ENCODE results near the gene TMEM258. TPM values are rescaled to one million over a fixed set of nuclear protein-coding genes. Genes with fewer than 3 reads are reported as not detected.
A peak's percentile ranks its signal among the peaks of the same experiment; 100 is the strongest.

TMEM258 gene
- total and polyA plus RNA-seq, 9 of the 15 experiments (the other 6 are each of a cell fraction or from before 2014, with no cell fraction given) = 97.2 to 856 (median 231) TPM

- TF ChIP-seq, protein P1, sequence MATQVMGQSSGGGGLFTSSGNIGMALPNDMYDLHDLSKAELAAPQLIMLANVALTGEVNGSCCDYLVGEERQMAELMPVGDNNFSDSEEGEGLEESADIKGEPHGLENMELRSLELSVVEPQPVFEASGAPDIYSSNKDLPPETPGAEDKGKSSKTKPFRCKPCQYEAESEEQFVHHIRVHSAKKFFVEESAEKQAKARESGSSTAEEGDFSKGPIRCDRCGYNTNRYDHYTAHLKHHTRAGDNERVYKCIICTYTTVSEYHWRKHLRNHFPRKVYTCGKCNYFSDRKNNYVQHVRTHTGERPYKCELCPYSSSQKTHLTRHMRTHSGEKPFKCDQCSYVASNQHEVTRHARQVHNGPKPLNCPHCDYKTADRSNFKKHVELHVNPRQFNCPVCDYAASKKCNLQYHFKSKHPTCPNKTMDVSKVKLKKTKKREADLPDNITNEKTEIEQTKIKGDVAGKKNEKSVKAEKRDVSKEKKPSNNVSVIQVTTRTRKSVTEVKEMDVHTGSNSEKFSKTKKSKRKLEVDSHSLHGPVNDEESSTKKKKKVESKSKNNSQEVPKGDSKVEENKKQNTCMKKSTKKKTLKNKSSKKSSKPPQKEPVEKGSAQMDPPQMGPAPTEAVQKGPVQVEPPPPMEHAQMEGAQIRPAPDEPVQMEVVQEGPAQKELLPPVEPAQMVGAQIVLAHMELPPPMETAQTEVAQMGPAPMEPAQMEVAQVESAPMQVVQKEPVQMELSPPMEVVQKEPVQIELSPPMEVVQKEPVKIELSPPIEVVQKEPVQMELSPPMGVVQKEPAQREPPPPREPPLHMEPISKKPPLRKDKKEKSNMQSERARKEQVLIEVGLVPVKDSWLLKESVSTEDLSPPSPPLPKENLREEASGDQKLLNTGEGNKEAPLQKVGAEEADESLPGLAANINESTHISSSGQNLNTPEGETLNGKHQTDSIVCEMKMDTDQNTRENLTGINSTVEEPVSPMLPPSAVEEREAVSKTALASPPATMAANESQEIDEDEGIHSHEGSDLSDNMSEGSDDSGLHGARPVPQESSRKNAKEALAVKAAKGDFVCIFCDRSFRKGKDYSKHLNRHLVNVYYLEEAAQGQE (IDR thresholded peaks at IDR 0.05; ENCODE audit: borderline replicate concordance) = peak; percentile 83
- TF ChIP-seq, protein P1 (CRISPR knock-in tag; IDR thresholded peaks at IDR 0.05; ENCODE audit: low read depth) = peak; percentile 81; the same call in 1 of the 2 replicates
- TF ChIP-seq, protein P2, sequence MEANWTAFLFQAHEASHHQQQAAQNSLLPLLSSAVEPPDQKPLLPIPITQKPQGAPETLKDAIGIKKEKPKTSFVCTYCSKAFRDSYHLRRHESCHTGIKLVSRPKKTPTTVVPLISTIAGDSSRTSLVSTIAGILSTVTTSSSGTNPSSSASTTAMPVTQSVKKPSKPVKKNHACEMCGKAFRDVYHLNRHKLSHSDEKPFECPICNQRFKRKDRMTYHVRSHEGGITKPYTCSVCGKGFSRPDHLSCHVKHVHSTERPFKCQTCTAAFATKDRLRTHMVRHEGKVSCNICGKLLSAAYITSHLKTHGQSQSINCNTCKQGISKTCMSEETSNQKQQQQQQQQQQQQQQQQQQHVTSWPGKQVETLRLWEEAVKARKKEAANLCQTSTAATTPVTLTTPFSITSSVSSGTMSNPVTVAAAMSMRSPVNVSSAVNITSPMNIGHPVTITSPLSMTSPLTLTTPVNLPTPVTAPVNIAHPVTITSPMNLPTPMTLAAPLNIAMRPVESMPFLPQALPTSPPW (CRISPR knock-in tag; IDR thresholded peaks at IDR 0.05) = peak; percentile 12; the same call in 1 of the 2 replicates
- TF ChIP-seq TCF7 (IDR thresholded peaks at IDR 0.05; ENCODE audit: borderline replicate concordance) (no peak), BCOR (IDR thresholded peaks at IDR 0.05) (no peak), XRCC5 (IDR thresholded peaks at IDR 0.05; ENCODE audit: low read depth, low read length) (no peak)
- TF ChIP-seq, protein P3, sequence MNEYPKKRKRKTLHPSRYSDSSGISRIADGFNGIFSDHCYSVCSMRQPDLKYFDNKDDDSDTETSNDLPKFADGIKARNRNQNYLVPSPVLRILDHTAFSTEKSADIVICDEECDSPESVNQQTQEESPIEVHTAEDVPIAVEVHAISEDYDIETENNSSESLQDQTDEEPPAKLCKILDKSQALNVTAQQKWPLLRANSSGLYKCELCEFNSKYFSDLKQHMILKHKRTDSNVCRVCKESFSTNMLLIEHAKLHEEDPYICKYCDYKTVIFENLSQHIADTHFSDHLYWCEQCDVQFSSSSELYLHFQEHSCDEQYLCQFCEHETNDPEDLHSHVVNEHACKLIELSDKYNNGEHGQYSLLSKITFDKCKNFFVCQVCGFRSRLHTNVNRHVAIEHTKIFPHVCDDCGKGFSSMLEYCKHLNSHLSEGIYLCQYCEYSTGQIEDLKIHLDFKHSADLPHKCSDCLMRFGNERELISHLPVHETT (CRISPR knock-in tag; conservative IDR thresholded peaks at IDR 0.05 in 1 of 2, IDR thresholded peaks at IDR 0.05 in 1 of 2) = peak in 1 of 2 experiments; percentile 70; a peak in 2 of 4 replicates
- TF ChIP-seq, protein P4, sequence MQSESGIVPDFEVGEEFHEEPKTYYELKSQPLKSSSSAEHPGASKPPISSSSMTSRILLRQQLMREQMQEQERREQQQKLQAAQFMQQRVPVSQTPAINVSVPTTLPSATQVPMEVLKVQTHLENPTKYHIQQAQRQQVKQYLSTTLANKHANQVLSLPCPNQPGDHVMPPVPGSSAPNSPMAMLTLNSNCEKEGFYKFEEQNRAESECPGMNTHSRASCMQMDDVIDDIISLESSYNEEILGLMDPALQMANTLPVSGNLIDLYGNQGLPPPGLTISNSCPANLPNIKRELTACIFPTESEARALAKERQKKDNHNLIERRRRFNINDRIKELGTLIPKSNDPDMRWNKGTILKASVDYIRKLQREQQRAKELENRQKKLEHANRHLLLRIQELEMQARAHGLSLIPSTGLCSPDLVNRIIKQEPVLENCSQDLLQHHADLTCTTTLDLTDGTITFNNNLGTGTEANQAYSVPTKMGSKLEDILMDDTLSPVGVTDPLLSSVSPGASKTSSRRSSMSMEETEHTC (IDR thresholded peaks at IDR 0.05) = no peak; the same call in 1 of the 2 replicates
- TF ChIP-seq, protein P5, sequence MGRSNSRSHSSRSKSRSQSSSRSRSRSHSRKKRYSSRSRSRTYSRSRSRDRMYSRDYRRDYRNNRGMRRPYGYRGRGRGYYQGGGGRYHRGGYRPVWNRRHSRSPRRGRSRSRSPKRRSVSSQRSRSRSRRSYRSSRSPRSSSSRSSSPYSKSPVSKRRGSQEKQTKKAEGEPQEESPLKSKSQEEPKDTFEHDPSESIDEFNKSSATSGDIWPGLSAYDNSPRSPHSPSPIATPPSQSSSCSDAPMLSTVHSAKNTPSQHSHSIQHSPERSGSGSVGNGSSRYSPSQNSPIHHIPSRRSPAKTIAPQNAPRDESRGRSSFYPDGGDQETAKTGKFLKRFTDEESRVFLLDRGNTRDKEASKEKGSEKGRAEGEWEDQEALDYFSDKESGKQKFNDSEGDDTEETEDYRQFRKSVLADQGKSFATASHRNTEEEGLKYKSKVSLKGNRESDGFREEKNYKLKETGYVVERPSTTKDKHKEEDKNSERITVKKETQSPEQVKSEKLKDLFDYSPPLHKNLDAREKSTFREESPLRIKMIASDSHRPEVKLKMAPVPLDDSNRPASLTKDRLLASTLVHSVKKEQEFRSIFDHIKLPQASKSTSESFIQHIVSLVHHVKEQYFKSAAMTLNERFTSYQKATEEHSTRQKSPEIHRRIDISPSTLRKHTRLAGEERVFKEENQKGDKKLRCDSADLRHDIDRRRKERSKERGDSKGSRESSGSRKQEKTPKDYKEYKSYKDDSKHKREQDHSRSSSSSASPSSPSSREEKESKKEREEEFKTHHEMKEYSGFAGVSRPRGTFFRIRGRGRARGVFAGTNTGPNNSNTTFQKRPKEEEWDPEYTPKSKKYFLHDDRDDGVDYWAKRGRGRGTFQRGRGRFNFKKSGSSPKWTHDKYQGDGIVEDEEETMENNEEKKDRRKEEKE (IDR thresholded peaks at IDR 0.05; ENCODE audit: borderline replicate concordance in 1 of 2, control insufficient read depth in 1 of 2, low read depth in 2 of 2, low read length in 1 of 2) = 0 out of 4 replicates have a peak, but pooled peaks of 1 of the 2 experiments have one; percentile 36
Measured at GRCh38 chr11:61792310-61793082, at the start of gene TMEM258, which contains the start of gene FEN1 (continued).

All from K562 (cell line).